HS-5 (cell line): ENCODE results near the gene FAM227B.
"Not testable (repeated sequence)": the region's sequence is repeated elsewhere in the genome, so short reads cannot be mapped to it uniquely, and the experiment has no call there.

Experiments used
- DNase-seq: peaks from one replicate; pipeline ENCODE4 v3.0.0-alpha.2; 2012; ENCODE audit warnings: low read depth

The FAM227B gene

GRCh38 chr15:49610157-49610918 lies 10.3 kb downstream of the FAM227B start:
- no peak for DNase-seq

DNA sequence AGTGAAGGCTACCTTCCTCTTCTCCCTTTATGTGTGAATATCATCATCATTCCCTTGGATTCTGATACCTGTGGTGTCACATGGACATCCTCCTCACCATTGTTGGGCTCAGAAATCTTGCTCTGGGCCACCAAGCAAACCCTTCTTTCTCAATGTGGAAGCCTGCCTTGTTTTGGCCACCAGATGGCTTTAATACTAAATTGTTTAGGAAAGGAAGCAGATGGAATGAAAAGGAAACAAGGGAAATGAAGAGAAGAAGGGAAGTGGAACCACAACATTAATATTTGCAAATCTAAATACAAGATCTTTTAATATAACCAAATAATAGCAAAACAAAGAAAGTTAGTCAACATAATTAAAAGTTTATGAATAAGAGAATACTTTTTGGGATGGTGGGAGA lies 14.0 kb downstream of the FAM227B start:
- DNase-seq = no peak

- DNase-seq = no peak
Measured at GRCh38 chr15:49605588-49605987, 15.0 kb downstream of the FAM227B start.

DNA sequence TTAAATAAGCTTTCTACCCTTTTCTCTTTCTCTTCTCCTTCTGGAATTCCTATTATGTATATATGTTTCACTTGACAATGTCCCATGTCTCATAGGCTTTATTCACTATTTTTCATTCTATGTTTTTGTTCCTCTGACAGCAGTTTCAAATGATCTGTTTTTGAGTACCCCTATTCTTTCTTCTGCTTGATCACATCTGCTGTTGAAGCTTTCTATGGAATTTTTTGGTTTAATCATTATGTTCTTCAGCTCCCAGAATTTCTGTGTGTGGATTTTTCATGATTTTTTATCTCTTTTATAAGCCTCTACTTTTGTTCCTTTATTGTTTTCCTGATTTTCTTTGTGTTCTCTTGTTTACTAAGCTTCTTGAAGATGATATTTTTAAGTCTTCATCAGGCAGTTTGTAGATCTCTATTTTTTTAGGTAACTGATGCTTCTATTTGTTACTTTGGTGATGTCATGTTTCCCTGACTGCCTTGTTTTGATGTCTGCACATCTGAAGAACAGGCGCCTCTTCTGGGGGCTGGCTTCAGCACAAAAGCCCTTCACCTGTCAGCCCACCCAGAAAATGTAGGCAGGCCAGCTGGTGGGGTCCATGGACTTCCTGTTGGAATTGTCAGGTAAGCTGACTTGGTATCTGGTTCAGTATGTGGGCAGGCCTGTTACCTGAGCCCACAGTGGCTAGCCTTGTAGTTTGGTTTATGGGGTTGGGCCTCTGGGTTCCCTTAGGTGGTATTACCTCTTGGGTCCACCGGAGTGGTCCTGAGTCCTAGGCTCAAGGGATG lies 15.8 kb downstream of the FAM227B start:
- DNase-seq = no peak

- DNase-seq = not testable (repeated sequence)
Measured at GRCh38 chr15:49592829-49593316, 27.7 kb downstream of the FAM227B start.

- no peak for DNase-seq
Measured at GRCh38 chr15:49589030-49589429, 31.6 kb downstream of the FAM227B start.

DNA sequence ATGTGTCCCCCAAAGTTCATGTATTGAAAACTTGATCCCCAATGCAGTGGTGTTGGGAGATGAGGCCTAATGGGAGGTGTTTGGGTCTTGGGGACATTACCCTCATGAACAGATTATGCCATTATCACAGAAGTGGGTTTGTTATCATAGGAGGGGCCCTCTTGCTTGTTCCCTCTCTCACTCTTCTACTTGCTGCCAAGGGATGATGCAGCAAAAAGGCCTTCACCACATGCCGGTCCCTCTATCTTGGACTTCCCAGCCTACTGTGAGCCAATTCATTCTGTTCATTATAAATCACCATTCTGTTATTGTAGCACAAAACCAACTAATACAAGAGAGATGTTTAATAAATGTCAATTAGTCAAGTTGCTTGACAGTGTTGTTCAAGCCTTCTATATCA lies 47.2 kb downstream of the FAM227B start:
- no peak for DNase-seq

DNA sequence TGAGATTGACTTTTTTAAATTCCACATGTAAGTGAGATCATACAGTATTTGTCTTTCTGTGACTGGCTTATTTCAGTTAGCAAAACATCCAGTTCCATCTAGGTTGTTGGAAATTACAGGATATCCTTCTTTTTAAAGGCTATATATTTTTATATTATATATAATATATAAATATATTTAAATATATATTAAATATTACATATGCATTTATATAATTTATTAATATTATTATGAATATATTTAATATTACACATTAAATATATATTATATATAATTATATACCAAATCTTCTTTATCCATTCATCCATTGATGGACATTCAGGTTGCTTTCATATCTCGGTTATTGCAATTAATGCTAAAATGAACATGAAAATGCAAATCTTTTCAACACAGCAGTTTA lies 49.9 kb downstream of the FAM227B start:
- DNase-seq = no peak

DNA sequence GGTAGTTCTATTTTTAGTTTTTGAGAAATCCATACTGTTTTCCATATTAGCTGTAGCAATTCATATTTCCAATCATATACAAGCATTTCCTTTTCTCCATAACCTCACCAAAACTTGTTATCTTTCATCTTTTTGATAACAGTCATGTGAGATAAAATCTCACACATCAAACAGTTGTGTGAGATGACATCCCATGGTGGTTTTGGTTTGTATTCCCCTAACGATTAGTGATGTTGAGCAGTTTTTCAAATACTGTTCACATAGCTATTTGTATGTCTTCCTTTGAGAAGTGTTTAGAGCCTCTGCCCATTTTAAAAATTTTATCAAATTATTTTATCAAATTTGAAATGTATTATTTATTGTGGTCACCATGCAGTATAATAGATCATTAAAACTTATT lies 50.4 kb downstream of the FAM227B start:
- DNase-seq = no peak

- no peak for DNase-seq
Measured at GRCh38 chr15:49560045-49560444, 60.6 kb downstream of the FAM227B start.

DNA sequence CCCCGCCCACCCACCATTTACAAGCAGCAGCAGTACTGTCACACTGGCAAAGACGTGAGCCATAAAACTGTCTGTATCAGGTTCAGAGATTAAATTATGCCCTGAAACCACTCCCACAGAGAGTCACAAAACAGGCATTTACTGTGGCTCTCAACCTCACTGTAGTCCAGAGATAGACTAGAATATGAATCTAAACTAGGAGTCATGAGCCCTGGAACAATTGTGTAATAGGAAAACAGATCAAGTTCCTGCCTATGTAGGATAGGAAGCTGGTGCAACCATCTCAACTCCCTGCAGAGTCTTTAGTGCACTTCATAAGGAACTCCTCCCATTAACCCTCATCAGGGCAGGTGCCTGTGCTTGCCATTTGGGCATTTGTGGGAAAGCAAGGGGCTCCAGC lies 61.7 kb downstream of the FAM227B start:
- DNase-seq = no peak

GRCh38 chr15:49556437-49556836 lies 64.2 kb downstream of the FAM227B start:
- no peak for DNase-seq

- DNase-seq = not testable (repeated sequence)
Measured at GRCh38 chr15:49550342-49550741, 70.3 kb downstream of the FAM227B start.

DNA sequence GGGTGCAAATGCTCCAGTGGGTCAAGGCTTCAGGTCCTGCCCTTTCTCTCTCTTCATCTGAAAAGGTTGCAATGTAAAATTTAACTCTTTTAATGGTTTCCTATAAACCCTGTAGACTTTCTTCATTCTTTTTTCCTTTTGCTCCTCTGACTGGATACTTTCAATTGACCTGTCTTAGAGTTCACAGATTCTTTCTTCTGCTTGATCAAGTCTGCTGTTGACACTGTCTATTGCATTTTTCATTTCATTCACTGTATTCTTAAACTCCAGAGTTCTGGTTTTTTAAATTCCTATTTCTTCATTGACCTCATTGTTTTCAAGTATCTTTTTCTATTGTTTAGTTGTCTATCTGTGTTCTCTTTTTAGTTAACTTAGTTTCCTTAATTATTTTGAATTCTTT lies 82.1 kb downstream of the FAM227B start:
- DNase-seq = no peak

DNA sequence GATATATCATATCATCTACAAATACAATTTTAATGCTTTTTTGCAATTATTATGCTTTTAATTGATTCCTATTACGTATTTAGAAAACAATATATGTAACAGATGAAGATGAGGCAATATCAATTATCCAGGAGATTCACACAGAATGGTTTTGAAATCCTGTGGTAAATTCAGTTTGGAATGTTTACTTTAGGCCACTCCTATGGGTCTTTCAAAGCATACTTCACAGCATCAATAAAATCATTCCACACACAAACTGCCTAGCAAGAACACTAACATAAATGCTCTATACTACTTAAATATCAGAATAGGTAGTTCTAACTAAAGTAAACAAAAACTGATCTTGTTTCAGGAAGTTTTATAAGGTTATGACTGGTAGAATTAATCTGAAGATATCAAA lies 90.5 kb downstream of the FAM227B start:
- no peak for DNase-seq

DNA sequence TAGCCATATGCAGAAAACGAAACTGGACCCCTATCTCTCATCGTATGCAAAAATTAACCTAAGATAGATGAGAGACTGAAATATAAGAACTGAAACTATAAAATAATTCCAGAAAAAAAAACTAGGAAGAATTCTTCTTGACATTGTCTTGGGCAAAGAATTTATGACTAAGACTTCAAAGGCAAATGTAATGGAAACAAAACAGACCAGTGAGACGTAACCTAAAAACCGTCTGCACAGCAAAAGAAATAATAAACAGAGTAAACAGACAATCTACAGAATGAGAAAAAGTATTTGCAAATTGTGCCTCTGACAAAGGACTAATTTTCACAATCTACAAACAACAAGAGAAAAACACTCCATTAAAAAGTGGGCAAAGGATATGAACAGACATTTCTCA lies 92.3 kb downstream of the FAM227B start:
- DNase-seq = no peak

DNA sequence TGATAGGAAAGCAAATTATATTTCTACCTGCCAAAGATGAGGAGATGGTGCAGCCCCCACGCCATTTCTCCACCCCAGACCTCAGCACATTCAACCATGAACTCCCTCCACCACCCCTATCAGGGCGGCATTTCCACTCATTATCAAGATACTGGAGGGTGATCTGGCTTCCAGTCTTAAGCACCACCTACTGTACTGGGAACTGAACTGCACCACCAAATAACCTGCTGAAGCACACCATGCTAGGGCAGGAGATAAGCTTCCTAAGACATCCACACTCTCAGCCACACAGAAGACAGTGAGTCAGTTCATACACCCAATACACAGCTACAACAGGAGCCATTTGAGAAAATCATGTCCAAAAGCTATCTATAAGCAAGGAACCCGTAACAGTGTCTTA lies 98.8 kb downstream of the FAM227B start:
- no peak for DNase-seq

DNA sequence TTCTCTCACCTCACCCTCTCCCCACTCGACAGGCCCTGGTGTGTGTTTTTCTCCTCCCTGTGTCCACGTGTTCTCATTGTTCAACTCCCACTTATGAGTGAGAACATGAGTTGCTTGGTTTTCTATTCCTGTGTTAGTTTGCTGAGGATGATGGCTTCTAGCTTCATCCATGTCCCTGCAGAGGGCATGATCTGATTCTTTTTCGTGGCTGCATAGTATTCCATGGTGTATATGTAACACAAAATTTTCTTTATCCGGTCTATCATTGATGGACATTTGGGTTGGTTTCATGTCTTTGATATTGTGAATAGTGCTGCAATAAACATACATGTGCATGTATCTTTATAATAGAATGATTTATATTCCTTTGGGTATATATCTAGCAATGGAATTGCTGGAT lies 107.9 kb downstream of the FAM227B start:
- not testable (repeated sequence) for DNase-seq

DNA sequence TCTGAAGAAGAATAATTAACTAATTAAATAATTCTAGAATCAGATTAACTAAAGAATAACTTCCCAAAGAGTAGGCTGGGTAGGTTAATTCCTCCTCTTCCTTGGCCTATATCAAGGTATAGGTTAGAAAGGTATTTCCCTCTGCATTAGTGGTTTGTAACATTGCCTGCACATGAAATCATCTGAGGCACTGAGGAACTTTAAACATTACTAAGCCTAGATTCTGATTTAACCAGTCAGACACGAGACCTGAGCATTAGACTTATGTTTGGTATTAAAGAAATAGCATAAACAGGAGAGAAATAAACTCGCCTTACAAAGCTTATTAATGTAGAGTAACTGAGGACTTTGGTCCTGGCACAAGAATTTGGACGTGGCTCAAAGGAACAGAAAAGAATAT lies 113.4 kb downstream of the FAM227B start:
- no peak for DNase-seq

DNA sequence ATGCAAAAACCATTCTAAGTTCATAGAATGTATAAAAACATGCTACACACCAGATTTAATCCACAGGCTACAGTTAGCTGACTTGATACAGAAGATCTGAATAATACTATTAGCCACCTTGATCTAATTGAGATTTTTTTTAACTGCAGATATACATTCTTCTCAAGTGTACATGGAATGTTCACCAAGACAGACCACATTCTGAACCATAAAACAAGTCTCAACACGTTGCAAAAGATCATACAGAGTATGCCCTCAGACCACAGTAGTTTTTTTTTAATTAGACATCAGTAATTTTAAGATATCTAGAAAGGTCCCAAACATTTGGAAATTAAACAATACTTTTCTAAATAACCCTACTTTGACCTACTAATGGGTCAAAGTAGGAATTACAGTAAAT lies 114.3 kb downstream of the FAM227B start:
- no peak for DNase-seq

DNA sequence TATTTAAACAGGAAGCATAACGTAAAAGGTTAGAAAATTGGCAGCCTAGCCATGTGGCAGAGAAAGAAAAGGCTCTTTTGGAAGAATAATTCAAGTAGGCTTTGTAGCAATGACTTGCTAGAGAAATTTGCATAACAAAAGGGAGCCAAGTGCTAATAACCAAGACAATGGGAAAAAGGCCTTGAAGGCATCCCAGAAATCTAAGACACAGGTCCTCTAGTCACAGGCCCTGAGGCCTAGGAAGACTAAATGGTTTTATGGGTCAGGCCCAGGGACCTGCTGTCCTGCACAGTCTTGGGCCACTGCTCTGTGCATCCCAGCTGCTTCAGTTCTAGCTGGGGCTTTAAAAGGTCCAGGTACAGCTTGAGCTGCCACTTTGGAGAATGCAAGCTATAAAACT lies 119.0 kb downstream of the FAM227B start:
- no peak for DNase-seq

- no peak for DNase-seq
Measured at GRCh38 chr15:49495993-49496753, 124.4 kb downstream of the FAM227B start.

- DNase-seq = no peak
Measured at GRCh38 chr15:49494842-49495241, 125.8 kb downstream of the FAM227B start.
